SH-SY5Y (cell line): ENCODE data around the gene SLC49A3.

ENCODE experiments used
- GATA2 ChIP-seq: IDR thresholded peaks from 2 replicates; pipeline ENCODE4 v1.6.1; 2011; ENCODE audit warnings: mild to moderate bottlenecking, low read depth, low read length
- GATA3 ChIP-seq: IDR thresholded peaks from 2 replicates; pipeline ENCODE4 v1.6.1; 2011; ENCODE audit warnings: low read depth, mild to moderate bottlenecking, low read length, moderate library complexity

GRCh38 chr4:680928-681645 is 7.9 kb downstream of the SLC49A3 start:
- no peak for TF ChIP-seq GATA3
- TF ChIP-seq GATA2, result no peak
